ENCODE measurements around the gene RPL39. TPM values are rescaled to one million over a fixed set of nuclear protein-coding genes. Genes with fewer than 3 reads are reported as not detected.

RPL39 gene
- total RNA-seq, 2 experiments from 2014 or later, result 1,797 to 1,809 TPM

Other genes starting within 250 kb of the RPL39 start
- 10 to 100 TPM; 18.5 to 21.4 TPM for gene STEEP1, start 226.2 kb downstream of the RPL39 start, total RNA-seq
- 10 to 100 TPM; 81.2 to 84.8 TPM for gene UBE2A, start 217.1 kb downstream of the RPL39 start, total RNA-seq
- gene NKRF, start 185.2 kb downstream of the RPL39 start, total RNA-seq, result 10 to 100 TPM; 16.9 to 22.0 TPM
- gene SEPTIN6, start 98.5 kb downstream of the RPL39 start, total RNA-seq, result 100 to 1,000 TPM; 236 to 263 TPM
- gene SOWAHD, start 33.0 kb downstream of the RPL39 start, total RNA-seq, result 1 to 10 TPM; 2.1 to 4.7 TPM
- gene UPF3B, start 61.3 kb upstream of the RPL39 start, total RNA-seq, result 10 to 100 TPM; 11.3 to 12.8 TPM
- gene RNF113A, start 80.1 kb upstream of the RPL39 start, total RNA-seq, result 10 to 100 TPM; 32.2 to 32.5 TPM
- 100 to 1,000 TPM in 1 of 2 experiments, 10 to 100 TPM in 1; 93.2 to 102 TPM for gene NDUFA1, start 80.2 kb upstream of the RPL39 start, total RNA-seq
- gene AKAP14, start 104.3 kb upstream of the RPL39 start, total RNA-seq, result not detected
- gene NKAP, start 152.1 kb upstream of the RPL39 start, total RNA-seq, result 10 to 100 TPM in 1 of 2 experiments, 1 to 10 TPM in 1; 8.1 to 10.4 TPM

Data from activated CD8-positive, alpha-beta memory T cell treated with anti-CD3 and anti-CD28 coated beads, Interleukin-2, amount 10 ng/mL, durations not matched to agents 7 days and 5 days (primary cell).